HepG2 (cell line): ENCODE results near the gene CLDN3. TPM values are rescaled to one million over a fixed set of nuclear protein-coding genes. Genes with fewer than 3 reads are reported as not detected.
A peak's percentile ranks its signal among the peaks of the same experiment; 100 is the strongest.

Source experiments
- ADNP ChIP-seq: sonication (generic); formaldehyde crosslinking; IDR thresholded peaks from 2 replicates; pipeline ENCODE4 v1.4.0; 2020; ENCODE audit warnings: missing genetic modification reagents
- CBX5 ChIP-seq: sonication (generic); formaldehyde crosslinking; IDR thresholded peaks from 2 replicates; pipeline ENCODE4 v1.4.0; 2020; ENCODE audit warnings: missing genetic modification reagents, borderline replicate concordance
- CENPX ChIP-seq: sonication (generic); formaldehyde crosslinking; IDR thresholded peaks from 2 replicates; pipeline ENCODE4 v1.9.0; 2021; ENCODE audit warnings: mild to moderate bottlenecking, missing genetic modification reagents, moderate library complexity
- CREB1 ChIP-seq, 2 experiments: fragments of 450-650 bp in 1 of 2; IDR thresholded peaks; 2 replicates each; pipeline ENCODE4 v1.6.1; 2016 to 2017; ENCODE audit warnings: control low read depth in 1 of 2, mild to moderate bottlenecking in 1 of 2, missing compliant biosample characterization in 1 of 2, missing genetic modification characterization in 1 of 2
- DNMT1 ChIP-seq: sonication (generic); formaldehyde crosslinking; IDR thresholded peaks from 2 replicates; pipeline ENCODE4 v1.5.1; 2020; ENCODE audit warnings: mild to moderate bottlenecking, missing genetic modification reagents
- EZH2 ChIP-seq: conservative IDR thresholded peaks from 2 replicates; pipeline ENCODE4 v1.6.1; 2012; ENCODE audit warnings: mild to moderate bottlenecking, low read depth, low read length, moderate library complexity
- KLF9 ChIP-seq: IDR thresholded peaks from 2 replicates; pipeline ENCODE4 v1.6.1; 2016; ENCODE audit warnings: low read depth
- PCBP1 ChIP-seq: fragments of 200-400 bp; formaldehyde crosslinking; IDR thresholded peaks from 2 replicates; pipeline ENCODE4 v1.6.1; 2017; ENCODE audit warnings: mild to moderate bottlenecking, low read depth, low read length, borderline replicate concordance
- SCMH1 ChIP-seq: sonication (generic); formaldehyde crosslinking; IDR thresholded peaks from 2 replicates; pipeline ENCODE4 v1.9.0; 2021; ENCODE audit warnings: missing genetic modification reagents, mild to moderate bottlenecking, borderline replicate concordance
- ZFX ChIP-seq: sonication (generic); formaldehyde crosslinking; IDR thresholded peaks from 2 replicates; pipeline ENCODE4 v1.4.0; 2020; ENCODE audit warnings: mild to moderate bottlenecking, low read depth, missing genetic modification reagents, moderate library complexity
- ZNF225 ChIP-seq: sonication (generic); formaldehyde crosslinking; IDR thresholded peaks from 2 replicates; pipeline ENCODE4 v1.4.0; 2020; ENCODE audit warnings: mild to moderate bottlenecking, missing genetic modification reagents
- ZNF570 ChIP-seq: sonication (generic); formaldehyde crosslinking; IDR thresholded peaks from 2 replicates; pipeline ENCODE4 v1.4.0; 2020; ENCODE audit warnings: mild to moderate bottlenecking, missing genetic modification reagents, borderline replicate concordance
- polyA plus RNA-seq, 8 experiments: library from polyadenylated mRNA; depleted of rRNA in 3 of 8; stranded (reverse) in 7 of 8; unstranded in 1 of 8; fragments of >200 nt; fragmentation: Illumina TruSeq in 4 of 8; extraction: Trizol in 4 of 8; gene quantifications; 2 replicates each; pipeline versions ENCODE4 v1.2.1 to v1.2.3, GENCODE V29; 2011 to 2016; ENCODE audit warnings: low read depth in 4 of 8, missing spikeins in 1 of 8, mixed read lengths in 1 of 8; ENCODE audit not compliant: insufficient read depth in 1 of 8
- total RNA-seq, 5 experiments: library from RNA; depleted of rRNA; stranded (reverse); fragments of >200 nt; fragmentation: Illumina TruSeq; extraction: Trizol; gene quantifications; 2 replicates each; pipeline ENCODE4 v1.2.3, GENCODE V29; 2016; ENCODE audit warnings: low read depth in 1 of 5
- TF ChIP-seq, protein P1 (sequence below): IDR thresholded peaks from 2 replicates; pipeline ENCODE4 v1.6.1; 2016; ENCODE audit warnings: missing genetic modification reagents, missing compliant biosample characterization
- TF ChIP-seq, protein P2 (sequence below): sonication (generic); formaldehyde crosslinking; IDR thresholded peaks from 2 replicates; pipeline ENCODE4 v1.4.0; 2020; ENCODE audit warnings: missing genetic modification reagents, low read depth, mild to moderate bottlenecking, borderline replicate concordance
- TF ChIP-seq, protein P3 (sequence below): sonication (generic); formaldehyde crosslinking; IDR thresholded peaks from 2 replicates; pipeline ENCODE4 v1.5.0; 2020; ENCODE audit warnings: mild to moderate bottlenecking, missing genetic modification reagents
- TF ChIP-seq, protein P4 (sequence below): sonication (generic); formaldehyde crosslinking; IDR thresholded peaks from one replicate; pipeline ENCODE4 v1.5.1; 2020; ENCODE audit warnings: mild to moderate bottlenecking, missing genetic modification reagents; ENCODE audit errors: not compliant biosample characterization

The CLDN3 gene
- total and polyA plus RNA-seq, 2 of the 13 experiments (the other 11 are each of a cell fraction or from before 2014, with no cell fraction given), result 0.31 to 0.51 TPM

DNA sequence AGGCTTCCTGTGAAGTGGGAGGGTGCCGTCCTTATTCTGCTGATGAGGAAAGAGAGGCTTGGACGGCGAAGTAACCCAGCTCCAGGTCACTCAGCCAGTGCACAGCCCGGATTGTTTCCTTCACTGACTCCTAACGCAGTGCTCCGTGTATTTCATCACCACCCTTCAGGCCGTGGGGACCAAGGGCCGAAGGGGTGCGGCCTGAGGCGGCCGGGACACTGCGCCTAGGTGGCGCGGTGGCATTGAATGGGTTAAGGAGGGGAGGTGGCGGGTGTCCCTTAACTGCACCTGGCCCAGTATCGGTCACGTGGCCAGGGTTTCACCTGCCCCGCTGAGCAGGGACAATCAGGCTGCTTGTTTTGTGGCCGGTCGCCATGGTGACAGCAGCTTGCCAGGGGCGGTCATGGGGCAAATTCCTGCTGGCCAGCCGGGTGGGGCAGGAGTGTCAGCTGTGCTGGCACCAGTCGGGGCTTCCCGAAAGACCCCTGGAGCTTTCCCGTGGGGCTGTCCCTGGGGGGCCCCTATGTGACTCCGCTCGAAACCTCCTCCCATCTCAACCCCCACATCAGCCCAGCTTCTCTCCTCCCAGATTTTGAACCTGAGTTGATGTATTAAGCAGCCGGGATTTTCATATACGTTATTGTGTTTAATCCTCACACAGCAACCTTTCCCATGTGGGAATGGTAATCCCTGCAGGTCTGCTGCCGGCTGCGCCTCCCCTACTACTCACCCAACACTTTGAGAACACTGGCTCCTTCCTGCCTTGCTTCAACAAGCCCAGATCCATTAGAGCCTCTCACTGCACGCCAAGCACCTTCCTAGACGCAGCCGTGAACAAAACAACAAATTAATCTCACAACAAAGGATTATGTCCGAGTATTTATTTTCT is 27.1 kb downstream of the CLDN3 start (continued):
- TF ChIP-seq DNMT1, result no peak
- TF ChIP-seq KLF9 (CRISPR knock-in tag), result no peak
- TF ChIP-seq ZFX (CRISPR knock-in tag), result peak; percentile 41; the same call in 1 of the 2 replicates
- TF ChIP-seq CBX5 (CRISPR knock-in tag), result no peak
- no peak for TF ChIP-seq CENPX (CRISPR knock-in tag)
- TF ChIP-seq SCMH1 (CRISPR knock-in tag), result no peak
- TF ChIP-seq ZNF570 (CRISPR knock-in tag), result no peak
- TF ChIP-seq EZH2, result no peak
- TF ChIP-seq, protein P1, sequence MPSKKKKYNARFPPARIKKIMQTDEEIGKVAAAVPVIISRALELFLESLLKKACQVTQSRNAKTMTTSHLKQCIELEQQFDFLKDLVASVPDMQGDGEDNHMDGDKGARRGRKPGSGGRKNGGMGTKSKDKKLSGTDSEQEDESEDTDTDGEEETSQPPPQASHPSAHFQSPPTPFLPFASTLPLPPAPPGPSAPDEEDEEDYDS (CRISPR knock-in tag), result no peak
- no peak for TF ChIP-seq ZNF225
- TF ChIP-seq PCBP1, result 0 out of 2 replicates have a peak, but pooled peaks have one; percentile 37
- no peak for TF ChIP-seq CREB1 (IDR thresholded peaks at IDR 0.05)
- TF ChIP-seq CREB1 (CRISPR knock-in tag; IDR thresholded peaks at IDR 0.05), result no peak
- no peak for TF ChIP-seq ADNP (CRISPR knock-in tag)
- TF ChIP-seq, protein P2, sequence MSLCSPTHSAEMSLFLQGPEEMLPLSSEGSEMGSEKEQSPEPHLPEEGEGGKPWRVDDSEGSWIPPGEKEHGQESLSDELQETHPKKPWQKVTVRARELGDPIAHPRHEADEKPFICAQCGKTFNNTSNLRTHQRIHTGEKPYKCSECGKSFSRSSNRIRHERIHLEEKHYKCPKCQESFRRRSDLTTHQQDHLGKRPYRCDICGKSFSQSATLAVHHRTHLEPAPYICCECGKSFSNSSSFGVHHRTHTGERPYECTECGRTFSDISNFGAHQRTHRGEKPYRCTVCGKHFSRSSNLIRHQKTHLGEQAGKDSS (CRISPR knock-in tag), result peak; percentile 100
- TF ChIP-seq, protein P3, sequence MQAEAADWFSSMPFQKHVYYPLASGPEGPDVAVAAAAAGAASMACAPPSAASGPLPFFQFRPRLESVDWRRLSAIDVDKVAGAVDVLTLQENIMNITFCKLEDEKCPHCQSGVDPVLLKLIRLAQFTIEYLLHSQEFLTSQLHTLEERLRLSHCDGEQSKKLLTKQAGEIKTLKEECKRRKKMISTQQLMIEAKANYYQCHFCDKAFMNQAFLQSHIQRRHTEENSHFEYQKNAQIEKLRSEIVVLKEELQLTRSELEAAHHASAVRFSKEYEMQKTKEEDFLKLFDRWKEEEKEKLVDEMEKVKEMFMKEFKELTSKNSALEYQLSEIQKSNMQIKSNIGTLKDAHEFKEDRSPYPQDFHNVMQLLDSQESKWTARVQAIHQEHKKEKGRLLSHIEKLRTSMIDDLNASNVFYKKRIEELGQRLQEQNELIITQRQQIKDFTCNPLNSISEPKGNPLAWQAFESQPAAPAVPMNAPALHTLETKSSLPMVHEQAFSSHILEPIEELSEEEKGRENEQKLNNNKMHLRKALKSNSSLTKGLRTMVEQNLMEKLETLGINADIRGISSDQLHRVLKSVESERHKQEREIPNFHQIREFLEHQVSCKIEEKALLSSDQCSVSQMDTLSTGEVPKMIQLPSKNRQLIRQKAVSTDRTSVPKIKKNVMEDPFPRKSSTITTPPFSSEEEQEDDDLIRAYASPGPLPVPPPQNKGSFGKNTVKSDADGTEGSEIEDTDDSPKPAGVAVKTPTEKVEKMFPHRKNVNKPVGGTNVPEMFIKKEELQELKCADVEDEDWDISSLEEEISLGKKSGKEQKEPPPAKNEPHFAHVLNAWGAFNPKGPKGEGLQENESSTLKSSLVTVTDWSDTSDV (CRISPR knock-in tag), result no peak
- TF ChIP-seq, protein P4, sequence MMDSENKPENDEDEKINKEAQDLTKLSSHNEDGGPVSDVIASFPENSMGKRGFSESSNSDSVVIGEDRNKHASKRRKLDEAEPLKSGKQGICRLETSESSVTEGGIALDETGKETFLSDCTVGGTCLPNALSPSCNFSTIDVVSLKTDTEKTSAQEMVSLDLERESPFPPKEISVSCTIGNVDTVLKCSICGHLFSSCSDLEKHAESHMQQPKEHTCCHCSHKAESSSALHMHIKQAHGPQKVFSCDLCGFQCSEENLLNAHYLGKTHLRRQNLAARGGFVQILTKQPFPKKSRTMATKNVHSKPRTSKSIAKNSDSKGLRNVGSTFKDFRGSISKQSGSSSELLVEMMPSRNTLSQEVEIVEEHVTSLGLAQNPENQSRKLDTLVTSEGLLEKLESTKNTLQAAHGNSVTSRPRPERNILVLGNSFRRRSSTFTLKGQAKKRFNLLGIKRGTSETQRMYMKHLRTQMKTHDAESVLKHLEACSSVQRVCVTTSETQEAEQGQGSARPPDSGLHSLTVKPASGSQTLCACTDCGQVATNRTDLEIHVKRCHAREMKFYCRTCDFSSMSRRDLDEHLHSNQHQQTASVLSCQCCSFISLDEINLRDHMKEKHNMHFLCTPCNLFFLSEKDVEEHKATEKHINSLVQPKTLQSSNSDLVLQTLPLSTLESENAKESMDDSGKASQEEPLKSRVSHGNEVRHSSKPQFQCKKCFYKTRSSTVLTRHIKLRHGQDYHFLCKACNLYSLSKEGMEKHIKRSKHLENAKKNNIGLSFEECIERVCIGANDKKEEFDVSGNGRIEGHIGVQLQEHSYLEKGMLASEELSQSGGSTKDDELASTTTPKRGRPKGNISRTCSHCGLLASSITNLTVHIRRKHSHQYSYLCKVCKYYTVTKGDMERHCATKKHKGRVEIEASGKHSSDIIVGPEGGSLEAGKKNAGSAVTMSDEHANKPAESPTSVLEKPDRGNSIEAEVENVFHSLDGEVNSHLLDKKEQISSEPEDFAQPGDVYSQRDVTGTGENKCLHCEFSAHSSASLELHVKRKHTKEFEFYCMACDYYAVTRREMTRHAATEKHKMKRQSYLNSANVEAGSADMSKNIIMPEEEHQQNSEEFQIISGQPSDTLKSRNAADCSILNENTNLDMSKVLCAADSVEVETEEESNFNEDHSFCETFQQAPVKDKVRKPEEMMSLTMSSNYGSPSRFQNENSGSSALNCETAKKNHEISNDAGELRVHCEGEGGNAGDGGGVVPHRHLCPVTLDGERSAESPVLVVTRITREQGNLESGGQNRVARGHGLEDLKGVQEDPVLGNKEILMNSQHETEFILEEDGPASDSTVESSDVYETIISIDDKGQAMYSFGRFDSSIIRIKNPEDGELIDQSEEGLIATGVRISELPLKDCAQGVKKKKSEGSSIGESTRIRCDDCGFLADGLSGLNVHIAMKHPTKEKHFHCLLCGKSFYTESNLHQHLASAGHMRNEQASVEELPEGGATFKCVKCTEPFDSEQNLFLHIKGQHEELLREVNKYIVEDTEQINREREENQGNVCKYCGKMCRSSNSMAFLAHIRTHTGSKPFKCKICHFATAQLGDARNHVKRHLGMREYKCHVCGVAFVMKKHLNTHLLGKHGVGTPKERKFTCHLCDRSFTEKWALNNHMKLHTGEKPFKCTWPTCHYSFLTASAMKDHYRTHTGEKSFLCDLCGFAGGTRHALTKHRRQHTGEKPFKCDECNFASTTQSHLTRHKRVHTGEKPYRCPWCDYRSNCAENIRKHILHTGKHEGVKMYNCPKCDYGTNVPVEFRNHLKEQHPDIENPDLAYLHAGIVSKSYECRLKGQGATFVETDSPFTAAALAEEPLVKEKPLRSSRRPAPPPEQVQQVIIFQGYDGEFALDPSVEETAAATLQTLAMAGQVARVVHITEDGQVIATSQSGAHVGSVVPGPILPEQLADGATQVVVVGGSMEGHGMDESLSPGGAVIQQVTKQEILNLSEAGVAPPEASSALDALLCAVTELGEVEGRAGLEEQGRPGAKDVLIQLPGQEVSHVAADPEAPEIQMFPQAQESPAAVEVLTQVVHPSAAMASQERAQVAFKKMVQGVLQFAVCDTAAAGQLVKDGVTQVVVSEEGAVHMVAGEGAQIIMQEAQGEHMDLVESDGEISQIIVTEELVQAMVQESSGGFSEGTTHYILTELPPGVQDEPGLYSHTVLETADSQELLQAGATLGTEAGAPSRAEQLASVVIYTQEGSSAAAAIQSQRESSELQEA (CRISPR knock-in tag), result no peak
